NK-92 (cell line): ENCODE data around the gene NARS2.
"Not testable (repeated sequence)": the region's sequence is repeated elsewhere in the genome, so short reads cannot be mapped to it uniquely, and the experiment has no call there.

Experiments
- DNase-seq: peaks from one replicate; lab custom pipeline; 2025; ENCODE audit not compliant: unreplicated experiment; lab: John Stamatoyannopoulos, UW

NARS2 gene

DNA sequence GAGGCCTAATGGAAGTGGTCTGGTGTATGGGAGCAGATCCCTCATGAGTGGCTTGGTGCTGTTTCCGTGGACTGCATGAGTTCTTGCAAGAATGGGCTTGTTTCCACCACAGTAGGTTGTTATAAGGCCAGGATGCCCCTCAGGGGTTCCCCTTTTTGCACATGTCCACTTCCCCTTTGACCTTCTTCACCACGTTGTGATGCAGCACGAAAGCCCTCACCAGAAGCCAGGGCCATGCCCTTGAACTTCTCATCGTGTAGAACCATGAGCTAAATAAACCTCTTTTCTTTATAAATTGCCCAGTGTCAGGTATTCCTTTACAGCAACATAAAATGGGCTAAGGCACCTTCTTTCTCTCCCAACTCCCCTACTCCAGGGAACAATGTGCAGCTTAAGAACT is 2.8 kb upstream of the NARS2 start:
- DNase-seq = no peak

DNA sequence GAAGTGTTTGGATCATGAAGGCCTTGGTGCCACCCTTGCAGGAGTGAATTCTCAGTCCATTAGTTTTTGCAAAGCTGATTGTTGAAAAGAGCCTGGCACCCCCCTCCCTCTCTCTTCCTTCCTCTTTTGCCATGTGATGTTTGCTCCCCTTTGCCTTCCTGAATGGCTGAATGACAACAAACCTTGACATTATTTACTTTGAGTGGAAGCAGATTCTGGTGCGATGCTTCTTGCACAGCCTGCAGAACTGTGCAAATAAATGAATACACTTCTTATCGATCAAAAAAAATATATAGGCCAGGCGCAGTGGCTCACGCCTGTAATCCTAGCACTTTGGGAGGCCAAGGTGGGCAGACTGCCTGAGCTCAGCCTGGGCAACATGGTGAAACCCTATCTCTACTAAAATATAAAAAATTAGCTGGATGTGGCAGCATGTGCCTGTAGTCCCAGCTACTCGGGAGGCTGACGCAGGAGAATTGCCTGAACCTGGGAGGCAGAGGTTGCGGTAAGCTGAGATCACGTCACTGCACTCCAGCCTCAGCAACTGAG is 2.0 kb upstream of the NARS2 start:
- DNase-seq = no peak

DNA sequence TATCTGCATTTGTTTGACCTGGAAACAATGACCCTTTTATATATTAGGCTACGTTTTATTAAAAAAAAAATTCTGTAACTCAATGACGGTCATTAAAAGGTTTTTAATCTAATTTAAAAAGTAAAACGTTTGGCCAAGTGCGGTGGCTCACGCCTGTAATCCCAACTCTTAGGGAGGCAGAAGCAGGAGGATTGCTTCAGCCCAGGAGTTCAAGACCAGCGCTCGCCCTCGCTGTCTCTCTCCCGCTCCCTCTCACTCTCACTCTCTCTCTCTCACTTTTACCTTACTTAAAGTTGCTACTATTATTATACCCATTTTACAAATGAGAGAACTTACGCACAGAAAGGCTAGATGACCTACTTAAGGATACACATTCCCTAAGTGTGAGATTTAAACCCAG is 814 bp upstream of the NARS2 start:
- DNase-seq = no peak

DNA sequence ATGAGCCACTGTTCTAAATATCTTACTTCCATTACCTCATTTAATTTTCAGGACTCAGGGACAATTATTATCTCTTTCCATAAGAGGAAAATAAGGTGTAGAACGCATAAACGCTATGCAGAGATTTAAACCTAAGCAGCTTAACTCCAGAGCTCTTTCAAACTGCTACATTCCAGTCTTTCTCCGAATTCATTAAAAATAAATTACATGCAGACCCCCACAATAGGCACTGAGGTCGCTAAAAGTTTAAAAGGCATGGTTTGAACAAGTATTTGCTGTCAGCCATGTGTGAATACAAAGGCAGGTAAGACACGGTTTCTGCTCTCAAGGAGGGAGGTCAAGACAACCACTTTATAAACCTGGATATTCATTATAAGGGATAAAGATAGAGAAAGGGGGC is 983 bp downstream of the NARS2 start:
- no peak for DNase-seq

DNA sequence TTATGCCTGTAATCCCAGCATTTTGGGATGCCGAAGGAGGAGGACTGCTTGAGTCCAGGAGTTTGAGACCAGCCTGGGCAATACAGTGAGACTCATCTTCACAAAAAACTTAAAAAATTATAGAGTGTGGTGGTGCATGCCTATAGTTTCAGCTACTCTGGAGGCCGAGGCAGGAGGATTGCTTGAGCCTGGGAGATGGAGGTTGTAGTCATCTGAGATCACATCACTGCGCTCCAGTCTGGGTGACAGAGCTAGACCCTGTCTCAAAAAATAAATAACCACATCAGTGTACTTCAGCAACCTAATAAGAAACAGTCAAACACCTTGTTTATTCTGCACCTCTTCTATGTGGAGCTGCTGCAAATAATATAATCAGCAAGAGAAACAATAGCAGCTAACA is 1.4 kb downstream of the NARS2 start:
- no peak for DNase-seq

DNA sequence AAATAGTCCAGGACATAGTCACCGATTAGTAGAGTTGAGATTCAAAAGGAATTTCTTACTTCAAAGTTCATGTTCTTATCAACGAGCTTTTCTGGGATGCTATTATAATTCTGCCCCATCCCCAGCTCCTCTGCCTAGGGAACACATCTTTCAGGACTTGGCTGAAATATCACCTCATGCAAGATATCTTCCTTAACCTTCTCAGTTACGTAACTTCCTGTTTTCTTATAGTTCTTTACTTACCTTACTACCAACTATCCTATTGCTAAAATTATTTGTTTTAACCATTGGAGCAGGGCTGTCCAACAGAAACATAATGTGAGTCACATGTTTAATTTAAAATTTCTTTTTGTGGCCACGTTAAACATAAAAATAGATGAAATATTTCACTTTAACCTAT is 2.3 kb downstream of the NARS2 start:
- DNase-seq = no peak

DNA sequence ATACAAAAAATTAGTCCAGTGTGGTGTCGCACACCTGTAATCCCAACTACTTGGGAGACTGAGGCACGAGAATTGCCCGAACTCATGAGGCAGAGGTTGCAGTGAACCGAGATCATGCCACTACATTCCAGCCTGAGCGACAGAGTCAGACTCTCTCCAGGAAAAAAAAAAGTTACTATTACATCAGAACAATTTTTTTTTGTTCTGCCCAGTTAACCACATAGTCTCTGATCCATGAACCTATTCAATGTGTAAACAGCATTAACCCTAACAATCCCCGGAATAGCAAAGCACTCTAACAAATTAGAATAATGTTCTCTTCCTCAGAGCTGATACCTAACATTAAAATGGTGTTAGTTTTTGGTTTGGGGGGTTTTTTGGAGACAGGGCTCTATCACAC is 4.6 kb downstream of the NARS2 start:
- no peak for DNase-seq

DNA sequence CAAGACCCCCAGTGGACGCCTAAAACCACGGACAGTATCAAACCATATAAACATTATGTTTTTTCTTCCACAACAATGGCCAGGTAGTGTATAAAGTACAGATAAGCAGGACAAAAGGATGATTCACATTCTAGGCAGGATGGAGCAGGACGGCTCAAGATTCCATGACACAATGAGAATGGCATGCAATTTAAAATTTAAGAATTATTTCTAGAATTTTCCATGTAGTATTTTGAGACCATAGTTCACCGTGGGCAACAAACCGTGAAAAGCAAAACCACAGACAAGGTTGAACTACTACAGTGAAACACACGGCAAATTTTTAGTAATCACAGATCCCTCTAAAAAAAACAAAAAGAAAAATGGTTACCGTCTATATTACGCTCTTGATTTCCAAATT is 7.5 kb downstream of the NARS2 start:
- no peak for DNase-seq

DNA sequence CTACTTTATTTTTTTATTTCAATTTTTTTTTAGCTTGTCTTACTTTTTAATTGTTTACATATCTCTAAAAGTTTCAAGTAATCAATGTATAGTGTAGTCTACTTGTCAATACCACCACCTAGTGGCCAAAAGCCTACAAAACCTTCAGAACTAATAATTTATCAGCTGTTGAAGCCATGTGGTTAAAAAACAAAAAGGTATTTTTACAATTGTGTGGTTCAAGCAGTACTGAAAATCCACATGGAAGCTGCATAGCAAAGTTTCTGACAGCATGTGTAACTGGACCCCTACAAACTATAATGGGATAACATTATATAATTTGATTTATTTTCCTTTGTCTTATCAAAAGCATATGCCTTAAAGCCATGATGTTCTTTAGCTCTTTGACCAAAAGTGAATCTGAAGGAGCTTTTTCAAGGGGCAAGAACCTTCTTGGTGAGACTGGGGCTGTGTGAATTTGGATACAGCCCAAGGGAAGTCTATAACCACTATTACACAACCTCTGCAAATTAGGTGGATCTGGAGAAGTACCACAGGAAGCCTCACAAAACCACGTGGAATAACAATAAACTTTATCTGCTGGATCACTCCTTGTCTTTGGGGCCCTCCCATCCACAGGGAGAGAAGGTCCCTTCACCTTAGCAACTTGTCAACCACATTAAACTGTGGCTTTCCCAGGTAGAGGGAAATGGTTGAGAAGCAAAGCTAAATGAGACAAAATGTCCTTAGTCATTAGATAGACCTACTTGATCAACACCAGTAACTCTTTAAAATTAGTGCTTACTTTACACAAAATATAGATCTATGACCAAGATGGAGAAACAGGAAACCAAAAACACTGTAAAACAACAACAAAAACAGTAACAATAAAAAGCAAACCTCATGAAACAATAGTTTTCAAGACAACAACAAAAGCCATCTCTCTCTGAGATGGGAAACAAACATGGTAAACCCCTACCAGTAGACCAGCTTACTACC is 9.9 kb downstream of the NARS2 start:
- no peak for DNase-seq

DNA sequence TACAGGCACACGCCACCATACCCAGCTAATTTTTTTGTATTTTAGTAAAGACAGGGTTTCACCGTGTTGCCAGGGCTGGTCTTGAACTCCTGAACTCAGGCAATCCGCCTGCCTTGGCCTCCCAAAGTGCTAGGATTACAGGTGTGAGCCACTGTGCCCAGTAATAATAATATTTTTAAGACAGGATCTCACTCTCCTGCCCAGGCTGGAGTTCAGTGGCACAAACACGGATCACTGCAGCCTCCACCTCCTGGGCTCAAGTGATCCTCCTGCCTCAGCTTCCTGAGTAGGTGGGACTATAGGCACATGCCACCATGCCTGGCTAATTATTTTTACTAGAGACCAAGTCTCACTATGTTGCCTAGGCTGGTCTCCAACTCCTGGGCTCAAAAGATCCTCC is 10.6 kb downstream of the NARS2 start:
- not testable (repeated sequence) for DNase-seq

DNA sequence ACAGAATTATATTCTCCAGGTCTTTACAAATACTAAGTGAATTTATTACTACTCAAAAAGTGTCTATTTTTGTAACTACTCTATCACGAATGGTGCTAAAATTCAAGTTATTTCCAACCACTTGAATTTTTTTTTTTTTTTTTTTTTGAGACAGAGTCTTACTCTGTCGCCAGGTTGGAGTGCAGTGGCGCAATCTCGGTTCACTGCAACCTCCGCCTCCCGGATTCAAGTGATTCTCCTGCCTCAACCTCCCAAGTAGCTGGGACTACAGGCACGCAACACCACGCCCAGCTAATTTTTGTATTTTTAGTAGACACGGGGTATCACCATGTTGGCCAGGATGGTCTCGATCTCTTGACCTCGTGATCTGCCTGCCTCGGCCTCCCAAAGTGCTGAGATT is 11.6 kb downstream of the NARS2 start:
- not testable (repeated sequence) for DNase-seq

DNA sequence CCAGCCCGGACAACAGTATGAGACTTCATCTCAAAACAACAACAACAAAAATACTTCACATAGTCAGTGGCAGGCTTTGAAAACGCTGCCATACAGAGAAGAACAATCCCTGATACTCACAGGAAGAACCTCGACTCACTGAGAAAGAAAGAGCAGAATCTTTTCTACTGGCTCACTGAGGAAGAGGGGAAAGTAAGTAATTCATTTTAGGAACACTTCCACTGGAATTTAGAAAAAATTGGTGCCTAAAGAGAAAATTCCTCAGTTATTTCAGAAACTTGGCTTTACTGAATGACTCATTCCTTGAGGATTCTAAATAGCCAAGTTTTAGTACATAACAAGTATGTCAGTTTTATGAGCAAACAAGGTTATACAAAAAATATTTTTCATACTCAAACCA is 12.3 kb downstream of the NARS2 start:
- DNase-seq = no peak

DNA sequence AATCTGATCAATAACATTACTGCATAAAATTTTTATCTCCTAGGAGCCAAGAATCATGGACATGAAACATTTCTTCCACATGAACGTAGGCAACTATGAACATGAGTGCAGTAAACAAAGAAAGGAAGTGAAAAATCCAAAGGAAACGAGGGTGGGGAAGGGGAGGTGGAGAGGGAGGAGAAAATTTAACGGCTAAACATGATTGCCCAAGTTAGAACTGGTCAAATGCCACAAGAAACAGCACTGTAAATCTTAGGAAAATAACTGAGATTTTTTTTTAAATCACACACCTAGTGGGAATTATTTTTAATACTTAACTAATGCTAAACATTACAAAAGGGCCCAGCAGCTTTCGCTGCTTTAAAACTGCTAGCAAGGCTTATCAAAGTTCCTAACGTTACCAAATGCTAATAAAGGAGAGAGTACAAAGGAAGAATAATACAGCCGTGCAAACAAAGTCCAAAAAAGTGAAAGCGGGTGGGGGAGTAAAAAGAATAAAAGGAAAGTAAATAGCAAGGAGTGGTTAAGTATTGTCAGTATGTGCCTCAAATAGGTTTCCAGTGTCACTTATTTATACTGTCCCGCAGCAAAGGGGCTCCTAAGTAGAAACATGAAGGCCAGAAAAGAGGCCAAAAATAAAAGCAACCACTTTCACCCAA is 13.7 kb downstream of the NARS2 start:
- no peak for DNase-seq

DNA sequence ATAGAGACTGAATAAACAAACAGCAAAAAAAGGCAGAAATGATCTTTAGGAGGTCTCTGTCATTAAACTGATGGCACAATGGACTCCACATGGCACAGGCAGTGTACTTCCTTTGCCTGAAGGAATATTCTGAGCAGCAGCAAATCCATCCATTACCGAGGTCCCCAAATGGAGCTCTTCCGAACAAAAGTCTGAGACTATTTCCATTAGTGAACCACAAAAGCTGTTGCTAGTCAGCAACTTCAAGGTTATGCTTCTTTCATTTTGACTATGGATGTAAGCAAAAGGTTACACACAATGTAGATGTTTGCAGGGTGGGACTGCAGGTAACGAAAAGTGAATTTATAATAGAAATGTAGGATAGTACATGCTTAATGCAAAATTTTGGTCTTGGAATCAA is 14.5 kb downstream of the NARS2 start:
- no peak for DNase-seq

DNA sequence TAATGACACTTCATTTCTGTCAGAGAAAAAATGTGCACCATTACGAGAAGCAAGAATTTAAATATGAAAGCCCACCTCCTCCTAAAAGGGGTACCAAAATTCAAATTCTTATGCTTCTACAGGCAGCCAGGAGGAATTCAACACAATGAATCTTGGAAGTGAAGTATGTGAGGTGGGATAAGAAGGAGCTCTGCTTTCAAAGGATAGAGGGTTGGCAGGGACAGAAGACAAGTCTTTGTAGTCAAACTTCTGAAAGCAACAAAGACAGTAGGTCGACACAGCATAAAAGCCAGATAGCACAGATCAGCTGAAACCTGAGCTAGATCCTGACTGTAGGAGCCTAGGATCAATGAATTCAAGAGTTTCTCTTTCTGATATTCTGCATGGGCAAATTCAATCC is 17.4 kb downstream of the NARS2 start:
- DNase-seq = no peak

DNA sequence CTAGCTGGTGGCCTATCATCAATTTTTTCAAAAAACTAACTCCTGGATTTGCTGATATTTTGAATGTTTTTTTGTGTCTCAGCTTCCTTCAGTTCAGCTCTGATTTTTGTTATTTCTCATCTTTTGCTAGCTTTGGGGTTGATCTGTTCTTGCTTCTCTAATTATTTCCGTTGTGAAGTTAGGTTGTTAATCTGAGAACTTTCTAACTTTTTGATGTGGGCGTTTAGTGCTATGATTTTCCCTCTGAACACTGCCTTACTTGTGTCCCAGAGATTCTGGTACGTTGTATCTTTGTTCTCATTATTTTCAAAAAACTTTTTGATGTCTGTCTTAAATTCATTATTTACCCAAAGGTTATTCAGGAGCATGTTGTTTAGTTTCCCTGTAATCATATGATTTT is 19.1 kb downstream of the NARS2 start:
- DNase-seq = no peak

DNA sequence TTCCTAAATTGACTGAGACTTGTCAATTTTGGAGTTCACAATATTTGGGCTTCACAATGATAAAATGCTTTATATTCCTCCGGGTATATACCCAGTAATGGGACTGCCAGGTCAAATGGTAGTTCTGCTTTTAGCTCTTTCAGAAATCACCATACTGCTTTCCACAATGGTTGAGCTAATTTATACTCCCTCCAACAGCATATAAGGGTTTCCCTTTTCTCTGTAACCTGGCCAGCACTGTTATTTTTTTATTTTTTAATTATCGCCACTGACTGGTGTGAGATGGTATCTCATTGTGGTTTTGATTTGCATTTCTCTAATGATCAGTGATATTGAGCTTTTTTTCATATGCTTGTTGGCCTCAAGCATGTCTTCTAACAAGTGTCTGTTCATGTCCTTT is 21.8 kb downstream of the NARS2 start:
- DNase-seq = no peak

DNA sequence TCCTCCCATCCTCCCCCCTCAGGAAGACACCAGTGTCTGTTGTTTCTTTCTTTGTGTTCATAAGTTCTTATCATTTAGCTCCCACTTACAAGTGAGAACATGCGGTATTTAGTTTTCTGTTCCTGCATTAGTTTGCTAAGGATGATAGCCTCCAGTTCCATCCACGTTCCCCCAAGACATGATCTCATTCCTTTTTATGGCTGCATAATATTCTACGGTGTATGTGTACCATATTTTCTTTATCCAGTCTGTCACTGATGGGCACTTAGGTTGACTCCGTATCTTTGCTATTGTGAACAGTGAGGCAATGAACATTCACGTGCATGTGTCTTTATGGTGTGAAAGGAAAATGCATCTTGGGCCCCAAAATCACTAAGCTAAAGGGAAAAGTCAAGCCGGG is 22.5 kb downstream of the NARS2 start:
- DNase-seq = not testable (repeated sequence)

DNA sequence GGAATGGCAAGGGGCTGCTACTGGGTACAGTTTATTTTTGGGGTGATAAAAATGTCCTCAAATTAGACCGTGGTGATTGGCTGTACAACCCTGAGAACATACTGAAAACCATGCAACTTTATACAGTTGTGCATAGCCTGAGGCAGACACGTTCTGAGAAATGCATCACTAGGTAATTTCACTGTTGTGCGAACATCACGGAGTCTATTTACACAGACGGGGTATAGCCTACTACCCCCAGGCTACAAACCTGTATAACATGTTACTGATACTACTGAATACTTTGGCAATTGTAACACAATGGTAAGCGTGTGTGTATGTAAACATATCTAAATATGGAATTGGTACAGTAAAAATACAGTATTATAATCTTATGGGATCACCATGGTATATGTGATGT is 23.6 kb downstream of the NARS2 start:
- no peak for DNase-seq

DNA sequence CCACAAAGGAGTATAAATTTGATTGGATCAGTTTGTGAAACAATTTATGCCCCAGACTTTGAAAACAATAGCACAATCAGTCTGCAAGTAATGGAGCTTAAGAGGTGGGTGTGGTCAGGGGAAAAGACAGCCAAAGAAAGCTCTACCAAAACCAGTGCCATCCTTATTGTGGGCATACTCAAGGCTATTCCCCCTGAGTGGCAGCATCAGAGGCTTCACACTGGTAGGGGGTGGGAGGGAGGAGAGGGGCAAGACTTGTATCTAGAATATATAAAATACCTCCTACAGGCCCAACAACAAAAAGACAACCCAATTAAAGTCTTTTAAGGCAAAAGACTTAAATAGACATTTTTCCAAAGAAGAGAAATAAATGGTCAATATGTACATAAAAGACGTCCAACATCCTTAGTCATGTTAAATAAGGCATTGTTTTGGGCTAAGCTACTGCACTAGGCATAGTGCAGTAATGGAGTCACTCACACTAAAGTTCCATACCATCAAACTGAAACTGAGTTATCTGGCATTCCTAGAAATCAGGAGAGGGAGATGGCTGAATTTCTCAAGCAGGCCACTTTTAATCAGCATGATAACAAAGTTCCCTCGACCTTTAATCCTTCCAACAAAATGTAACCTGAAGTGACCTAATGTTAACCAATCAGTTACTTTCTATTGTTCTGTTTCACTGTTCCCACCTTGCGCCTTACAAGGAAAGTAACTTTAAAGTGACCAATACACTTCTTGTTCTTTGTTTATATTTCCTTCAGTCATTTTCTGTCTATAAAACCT is 24.8 kb downstream of the NARS2 start:
- DNase-seq = no peak

DNA sequence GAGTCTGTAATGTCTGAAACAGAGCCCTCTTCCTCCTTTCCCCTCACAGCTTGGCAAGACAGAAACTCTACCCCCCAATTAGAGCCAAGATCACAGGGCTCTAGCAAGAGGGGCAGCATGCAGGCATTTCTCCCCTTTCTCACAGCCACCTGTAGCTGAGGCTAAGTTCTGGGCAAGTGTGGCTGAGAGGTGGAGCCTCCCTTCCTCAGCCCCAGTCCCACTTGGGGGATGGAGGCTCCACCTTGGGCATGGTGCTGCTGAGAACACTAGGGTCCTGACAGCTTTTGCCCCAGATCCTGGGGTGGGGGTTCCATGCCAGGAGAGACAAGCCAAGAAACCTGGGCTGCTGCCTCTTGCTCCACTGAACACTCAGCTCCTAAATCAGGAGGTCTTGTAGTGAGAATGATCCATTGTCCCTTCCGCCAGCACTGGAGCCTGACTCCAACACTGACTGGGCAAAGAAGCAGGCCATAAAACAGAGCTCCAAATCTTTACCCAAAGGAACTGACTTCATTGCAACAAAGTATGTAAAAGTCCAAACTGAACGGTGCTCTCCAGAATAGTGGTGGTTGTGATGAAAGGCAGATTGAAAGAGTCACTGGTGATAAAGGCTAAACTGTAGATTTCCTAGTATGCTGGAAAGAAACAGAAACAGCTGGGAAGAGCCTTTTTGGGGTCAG is 25.6 kb downstream of the NARS2 start:
- DNase-seq = no peak
